ENCODE data around the gene PKHD1.

- TF ChIP-seq CTCF (IDR thresholded peaks at IDR 0.05) = no peak
- TF ChIP-seq EP300 (IDR thresholded peaks at IDR 0.05; ENCODE audit: low read depth) = no peak
Measured at GRCh38 chr6:51578994-51579393, 508.4 kb downstream of the PKHD1 start.
